ENCODE measurements around the gene KIAA1217.
"Not testable (repeated sequence)": the region's sequence is repeated elsewhere in the genome, so short reads cannot be mapped to it uniquely, and the experiment has no call there.

Gene KIAA1217

GRCh38 chr10:24417053-24417452 lies 208.1 kb downstream of the KIAA1217 start:
- no peak for DNase-seq

- no peak for DNase-seq
Measured at GRCh38 chr10:24418532-24418931, 209.6 kb downstream of the KIAA1217 start.

DNA sequence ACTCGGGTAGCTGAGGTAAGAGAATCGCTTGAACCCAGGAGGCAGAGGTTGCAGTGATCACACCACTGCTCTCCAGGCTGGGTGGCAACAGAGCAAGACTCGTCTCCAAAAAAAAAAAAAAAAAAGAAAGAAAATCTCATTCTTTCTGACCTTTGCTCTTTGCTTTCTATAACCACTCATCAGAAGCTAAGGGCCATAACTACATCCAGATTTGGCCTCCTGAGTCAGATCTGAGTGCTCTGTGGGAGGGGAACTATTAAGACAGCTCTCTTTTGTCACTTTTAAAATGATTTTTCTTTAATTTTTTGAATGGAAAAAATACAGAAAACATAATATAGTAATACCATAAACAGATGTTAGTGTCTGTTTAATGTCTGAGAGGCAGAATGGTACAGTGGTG lies 210.1 kb downstream of the KIAA1217 start:
- DNase-seq = no peak

DNA sequence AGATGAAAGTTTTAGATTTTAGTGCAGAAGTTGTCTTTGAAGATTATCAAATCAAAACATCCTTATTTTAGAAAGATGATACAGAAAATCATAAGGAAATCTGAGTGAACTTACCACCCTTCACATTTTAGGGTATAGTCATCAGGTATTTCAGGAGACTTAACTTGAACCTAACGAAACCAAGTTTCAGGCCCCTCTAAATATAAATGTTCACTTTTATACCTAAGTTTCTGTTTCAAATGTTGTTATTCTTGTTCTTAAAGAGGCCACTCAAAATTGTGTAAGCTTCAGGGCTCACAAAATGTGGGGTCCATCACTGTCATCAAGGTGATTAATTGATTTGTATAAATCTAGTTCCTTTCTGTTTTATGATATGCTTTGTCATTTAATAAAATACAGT lies 216.2 kb downstream of the KIAA1217 start:
- no peak for DNase-seq

DNA sequence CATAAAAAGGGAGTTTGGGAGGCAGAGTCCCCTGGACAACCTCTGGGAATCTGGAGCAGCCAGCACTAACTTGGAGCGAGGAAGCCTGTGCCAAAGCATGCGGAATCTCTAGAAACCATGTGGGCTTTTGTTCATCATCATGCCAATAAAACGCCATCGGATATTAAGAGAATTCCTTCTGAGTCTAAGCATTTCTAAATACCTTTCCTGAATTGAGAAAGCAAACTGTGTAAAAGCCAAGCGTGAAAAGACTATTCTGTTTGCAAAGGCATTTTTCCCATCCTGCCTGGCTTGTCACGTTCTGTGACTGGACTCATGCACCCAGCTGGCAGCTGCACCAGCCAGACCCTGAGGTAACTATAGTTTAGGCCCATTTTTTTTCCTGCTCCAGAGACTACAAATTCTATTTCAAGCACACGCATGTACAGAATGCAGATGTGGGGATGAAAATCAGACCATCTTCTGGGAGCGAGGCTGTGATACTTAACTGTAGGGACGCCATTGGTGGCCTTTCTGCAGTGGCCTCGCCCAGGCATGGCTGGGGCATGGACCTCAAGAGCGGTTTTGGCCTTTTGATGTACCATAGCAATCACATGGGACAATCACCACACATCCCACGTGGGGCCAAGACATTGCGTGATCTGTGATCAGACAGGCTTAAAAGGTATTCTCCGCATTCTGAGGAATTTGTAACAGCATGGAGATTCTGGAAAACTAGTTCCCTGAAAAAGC lies 218.9 kb downstream of the KIAA1217 start:
- no peak for DNase-seq

DNA sequence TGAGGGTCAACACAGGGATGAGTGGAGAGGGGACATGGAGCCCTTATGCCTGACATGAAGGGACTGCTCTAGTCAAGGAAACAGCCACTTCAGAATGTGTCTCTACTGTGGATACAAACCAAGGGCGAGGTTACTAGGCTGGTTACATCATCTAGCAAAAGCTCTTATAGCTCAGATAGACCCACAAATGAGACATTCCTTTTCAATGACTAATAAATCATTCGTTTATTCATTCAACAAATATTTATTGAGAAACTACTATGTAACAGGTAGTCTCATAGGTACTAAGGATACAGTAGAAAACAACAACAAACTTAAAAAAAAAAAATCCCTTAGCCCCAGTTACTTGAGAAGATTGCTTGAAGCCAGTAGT lies 219.5 kb downstream of the KIAA1217 start:
- no peak for DNase-seq

GRCh38 chr10:24430591-24430990 lies 221.7 kb downstream of the KIAA1217 start:
- no peak for DNase-seq

DNA sequence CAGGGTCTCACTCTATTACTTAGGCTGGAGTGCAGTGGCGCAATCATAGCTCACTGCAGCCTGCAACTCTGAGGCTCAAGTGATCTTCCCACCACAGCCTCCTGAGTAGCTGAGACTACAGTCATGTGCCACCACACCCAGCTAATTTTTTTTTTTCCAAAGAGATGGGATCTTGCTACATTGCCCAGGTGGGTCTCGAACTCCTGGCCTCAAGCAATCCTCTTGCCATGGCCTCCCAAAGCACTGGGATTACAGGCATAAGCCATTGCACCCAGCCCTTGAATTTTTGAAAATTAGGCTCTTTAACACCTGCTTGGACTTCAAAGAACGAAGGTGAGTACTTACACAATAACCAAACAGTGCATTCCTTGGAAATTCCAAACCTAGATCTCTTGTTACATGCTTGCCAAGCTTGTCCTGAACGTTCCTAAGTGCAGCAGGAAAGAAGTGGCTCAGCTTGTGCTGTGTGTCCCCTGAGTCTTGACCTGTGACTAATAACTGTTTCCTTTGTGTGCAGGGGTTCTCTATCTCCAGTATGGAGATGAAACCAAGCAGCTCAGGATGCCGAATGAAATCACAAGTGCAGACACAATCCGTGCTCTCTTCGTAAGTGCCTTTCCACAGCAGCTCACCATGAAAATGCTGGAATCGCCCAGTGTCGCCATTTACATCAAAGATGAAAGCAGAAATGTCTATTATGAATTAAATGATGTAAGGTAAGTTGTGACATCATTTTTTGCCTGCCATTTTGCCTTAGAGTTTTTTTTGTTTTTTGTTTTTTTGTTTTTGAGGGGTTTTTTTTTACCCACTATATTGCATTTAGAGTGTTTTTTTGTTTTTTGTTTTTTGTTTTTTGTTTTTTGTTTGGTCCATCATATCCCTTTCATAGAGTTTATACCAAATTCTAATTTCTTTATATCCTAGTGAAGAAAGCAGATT lies 223.8 kb downstream of the KIAA1217 start:
- DNase-seq = no peak

GRCh38 chr10:24433705-24434104 lies 224.8 kb downstream of the KIAA1217 start:
- no peak for DNase-seq

GRCh38 chr10:24434961-24435360 lies 226.0 kb downstream of the KIAA1217 start:
- DNase-seq = no peak

GRCh38 chr10:24435374-24435773 lies 226.4 kb downstream of the KIAA1217 start:
- DNase-seq = no peak

DNA sequence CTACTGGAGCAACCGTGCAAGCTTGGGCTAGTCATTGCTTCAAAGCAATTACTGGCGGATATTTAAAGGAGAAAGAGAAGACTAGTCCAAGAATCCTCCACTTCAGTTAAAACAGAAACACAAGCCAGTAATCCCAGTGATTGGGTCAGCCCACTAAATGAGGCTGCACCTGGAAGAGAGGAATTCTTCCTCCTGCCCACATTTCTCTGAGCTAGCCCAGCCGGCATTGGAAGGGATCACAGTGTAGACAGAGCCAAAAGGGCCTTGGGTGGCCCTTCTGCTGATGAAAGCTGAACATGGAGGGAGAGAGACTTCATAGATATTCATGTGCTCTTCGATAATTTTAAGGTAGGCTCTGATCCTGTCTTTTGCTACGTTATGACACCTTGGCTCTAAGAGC lies 228.4 kb downstream of the KIAA1217 start:
- no peak for DNase-seq

DNA sequence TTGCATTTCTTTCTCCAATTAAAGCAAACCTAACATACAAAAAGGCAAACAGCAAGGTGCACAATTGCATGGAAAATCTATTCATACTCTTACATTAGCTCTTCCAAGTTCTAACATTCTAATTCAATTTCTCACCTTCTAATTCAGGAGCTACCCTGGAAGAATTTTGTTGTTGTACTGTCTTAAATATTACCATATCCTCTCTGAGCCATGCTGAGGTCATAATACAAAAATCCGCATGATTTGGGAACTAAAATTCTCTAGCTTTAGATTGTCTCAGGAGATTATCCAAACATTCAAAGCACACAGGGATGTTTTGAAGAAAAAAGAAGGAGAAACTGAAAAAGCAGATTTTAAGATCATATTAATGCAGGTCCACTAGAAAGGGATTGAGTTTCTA lies 229.9 kb downstream of the KIAA1217 start:
- no peak for DNase-seq

DNA sequence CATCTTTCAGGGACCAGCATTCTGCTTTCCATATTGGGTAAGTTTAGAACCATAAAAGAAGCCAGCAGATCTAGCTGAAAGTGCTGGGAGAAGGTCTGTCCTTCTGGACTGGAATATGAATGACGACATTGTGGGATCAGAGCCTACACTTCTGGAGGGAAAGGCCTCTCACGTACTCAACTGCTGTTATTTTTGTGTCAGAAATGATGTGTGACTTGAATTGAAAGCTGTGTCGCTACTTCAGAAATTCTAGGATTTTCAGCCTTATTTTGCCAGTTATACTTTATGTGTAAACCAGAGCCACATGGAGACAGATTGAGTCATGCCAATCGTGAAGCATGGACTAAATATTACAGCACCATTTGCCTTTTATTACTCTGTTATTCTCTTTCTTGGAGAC lies 231.0 kb downstream of the KIAA1217 start:
- DNase-seq = no peak

DNA sequence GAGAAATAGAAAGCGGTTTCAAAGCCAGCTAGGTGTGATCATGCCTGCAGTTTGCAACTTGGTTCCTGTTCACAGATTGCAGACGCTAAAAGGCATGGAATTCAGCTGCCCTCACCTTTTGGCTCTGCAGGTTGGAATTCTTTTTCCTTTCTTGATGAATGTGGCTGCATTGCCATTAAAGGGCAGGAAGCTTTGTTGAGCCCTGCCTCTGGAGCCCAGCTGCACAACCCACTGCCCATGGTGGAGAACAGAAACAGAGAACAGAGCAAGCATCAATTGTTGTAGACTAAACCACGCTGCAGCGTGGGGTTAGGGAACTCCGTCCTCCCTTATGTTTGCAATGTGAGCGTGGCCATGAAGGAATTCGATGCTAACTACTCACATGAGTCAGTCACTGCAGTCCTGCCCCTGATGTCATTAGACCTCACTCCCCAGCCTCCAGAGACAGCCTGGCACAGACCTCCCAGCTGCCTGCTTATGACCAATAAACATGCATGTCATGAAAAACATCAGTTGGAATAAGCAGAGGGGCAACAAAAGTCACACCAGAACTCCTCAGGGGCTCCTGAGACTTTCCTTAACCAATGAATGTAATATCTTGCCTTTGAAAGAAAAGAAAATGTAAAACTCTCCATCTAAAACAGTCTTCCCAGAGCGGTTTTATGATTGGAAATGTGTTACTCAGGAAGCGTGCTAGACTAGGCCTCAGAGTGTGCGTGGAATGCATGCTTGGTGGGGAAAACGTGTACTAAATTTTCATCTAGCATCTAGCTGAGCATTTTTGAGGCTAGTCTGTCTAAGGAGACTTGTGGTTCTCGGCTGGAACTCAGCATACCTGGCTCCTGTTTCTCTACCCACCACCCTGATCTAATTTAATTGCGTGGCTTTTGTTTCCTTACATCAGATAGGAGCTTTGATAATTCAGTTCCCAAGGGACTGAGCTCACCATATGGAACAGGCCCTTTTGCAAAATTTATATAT lies 232.2 kb downstream of the KIAA1217 start:
- no peak for DNase-seq

GRCh38 chr10:24442234-24442633 lies 233.3 kb downstream of the KIAA1217 start:
- no peak for DNase-seq

DNA sequence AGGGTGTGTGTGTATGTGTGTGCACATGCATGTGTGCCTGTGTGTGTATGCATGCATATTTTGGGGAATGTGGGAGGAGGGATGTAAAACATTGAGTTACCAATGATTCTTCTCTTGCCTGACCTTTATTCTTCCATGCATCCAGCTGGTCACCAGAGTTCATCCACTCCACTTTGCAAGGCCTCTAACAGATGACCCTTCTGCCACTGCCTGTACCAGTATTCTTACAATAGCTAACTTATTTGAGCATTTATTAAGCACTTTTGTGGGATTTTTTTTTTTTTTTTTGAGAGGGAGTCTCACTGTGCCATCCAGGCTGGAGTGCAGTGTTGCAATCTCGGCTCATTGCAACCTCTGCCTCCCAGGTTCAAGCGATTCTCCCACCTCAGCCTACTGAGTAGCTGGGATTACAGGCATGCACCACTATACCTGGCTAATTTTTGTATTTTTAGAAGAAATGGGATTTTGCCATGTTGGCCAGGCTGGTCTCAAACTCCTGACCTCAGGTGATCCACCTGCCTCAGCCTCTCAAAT lies 233.8 kb downstream of the KIAA1217 start:
- DNase-seq = not testable (repeated sequence)

- no peak for DNase-seq
Measured at GRCh38 chr10:24444337-24444736, 235.4 kb downstream of the KIAA1217 start.

DNA sequence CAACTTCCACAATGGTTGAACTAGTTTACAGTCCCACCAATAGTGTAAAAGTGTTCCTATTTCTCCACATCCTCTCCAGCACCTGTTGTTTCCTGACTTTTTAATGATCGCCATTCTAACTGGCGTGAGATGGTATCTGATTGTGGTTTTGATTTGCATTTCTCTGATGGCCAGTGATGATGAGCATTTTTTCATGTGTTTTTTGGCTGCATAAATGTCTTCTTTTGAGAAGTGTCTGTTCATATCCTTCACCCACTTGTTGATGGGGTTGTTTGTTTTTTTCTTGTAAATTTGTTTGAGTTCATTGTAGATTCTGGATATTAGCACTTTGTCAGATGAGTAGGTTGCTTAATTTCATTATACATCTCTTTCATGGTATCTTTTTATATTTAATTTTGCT lies 237.0 kb downstream of the KIAA1217 start:
- not testable (repeated sequence) for DNase-seq

DNA sequence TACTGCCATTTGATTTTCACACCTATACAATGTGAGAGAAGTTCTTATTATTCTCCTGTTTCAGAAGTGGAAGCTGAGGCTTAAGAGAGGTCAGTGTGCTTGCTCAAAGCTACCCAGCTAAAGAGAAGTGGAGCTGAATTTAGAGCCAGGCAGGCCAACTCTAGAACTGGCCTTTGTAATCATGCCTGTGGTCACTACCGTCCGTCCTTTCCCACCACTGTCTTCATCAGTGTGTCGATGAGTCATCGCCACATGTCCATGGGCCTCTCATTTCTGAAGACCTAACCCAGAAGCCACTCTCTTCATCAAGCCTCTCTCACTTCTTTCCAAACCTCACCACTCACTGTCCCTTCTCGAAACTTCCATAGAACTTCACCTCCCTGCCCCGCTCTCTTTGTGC lies 237.8 kb downstream of the KIAA1217 start:
- no peak for DNase-seq

DNA sequence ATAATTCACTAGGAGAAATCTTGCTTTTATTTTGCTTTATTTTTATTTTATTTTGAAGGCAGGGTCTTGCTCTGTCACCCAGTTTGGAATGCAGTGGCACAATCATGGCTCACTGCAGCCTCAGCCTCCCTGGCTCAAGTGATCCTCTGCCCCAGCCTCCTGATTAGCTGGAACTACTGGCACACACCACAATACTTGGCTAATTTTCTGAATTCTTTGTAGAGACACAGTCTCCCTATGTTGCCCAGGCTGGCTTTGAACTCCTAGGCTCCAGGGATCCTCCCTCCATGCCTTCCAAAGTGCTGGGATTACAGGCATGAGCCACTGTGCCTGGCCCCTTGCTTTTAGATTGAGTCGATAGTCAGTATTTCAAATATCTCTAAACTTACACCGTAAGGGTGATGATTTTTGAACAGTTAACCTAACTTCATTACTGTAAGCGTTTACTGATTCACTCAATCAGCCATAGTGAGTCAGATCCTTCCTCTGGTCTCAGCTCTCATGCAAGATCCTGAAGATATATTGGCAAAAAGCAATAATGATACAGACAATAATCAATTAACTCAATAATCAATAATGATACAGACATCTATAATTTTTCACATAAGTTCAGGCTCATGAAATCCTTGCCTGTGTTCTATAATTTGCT lies 239.5 kb downstream of the KIAA1217 start:
- no peak for DNase-seq

GRCh38 chr10:24449321-24449740 lies 240.4 kb downstream of the KIAA1217 start:
- DNase-seq = no peak
